GM18507 (cell line): ENCODE data around the gene DNAI2.

Experiments used
- DNase-seq: peaks from one replicate; pipeline ENCODE4 v3.0.0; 2011; ENCODE audit warnings: low read depth; ENCODE audit not compliant: insufficient read length; ENCODE audit errors: extremely low spot score
- FAIRE-seq: peaks from 2 replicates; lab custom pipeline; 2011; peaks lifted over from hg19 to GRCh38; lab: Jason Lieb, UNC

DNAI2 gene

DNA sequence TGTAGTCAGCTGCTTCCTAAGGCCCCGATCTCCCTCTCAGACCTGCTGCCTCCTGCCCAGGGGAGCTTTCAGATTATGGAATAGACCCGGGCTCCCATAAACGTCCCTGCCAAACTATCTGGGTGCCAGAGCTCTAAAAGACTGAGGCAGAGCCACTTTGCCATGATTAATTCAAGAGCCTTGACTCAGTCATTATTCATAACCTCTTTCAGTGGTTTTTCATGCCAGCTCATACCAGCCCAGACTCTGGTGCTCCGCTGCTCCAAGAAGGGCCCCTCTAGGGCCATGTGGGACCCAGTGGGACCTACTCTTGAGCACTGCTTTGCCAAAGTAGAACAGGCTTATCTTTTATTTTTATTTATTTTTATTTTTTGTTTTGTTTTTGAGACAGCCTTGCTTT lies 23.9 kb downstream of the DNAI2 start:
- DNase-seq (no peak), FAIRE-seq (no peak)

GRCh38 chr17:74298778-74299177 lies 24.7 kb downstream of the DNAI2 start:
- DNase-seq, result no peak
- FAIRE-seq, result no peak

GRCh38 chr17:74299226-74300009 lies 25.4 kb downstream of the DNAI2 start:
- no peak for FAIRE-seq

DNA sequence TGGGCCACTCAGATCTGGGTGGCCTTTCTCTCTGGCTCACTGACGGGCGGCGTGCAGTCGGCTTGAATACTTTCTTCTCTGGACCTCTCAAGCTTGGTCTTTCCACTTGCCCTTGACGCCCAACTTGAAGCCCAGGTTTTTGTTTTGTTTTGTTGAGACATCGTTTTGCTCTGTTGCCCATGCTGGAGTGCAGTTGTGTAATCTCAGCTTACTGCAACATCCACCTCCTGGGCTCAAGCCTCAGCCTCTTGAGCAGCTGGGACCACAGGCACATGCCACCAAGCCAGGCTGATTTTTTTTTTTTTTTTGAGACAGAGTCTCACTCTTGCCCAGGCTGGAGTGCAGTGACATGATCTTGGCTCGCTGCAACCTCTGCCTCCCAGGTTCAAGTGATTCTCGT lies 29.3 kb downstream of the DNAI2 start:
- DNase-seq (no peak), FAIRE-seq (no peak)

More at GRCh38 chr17:74299226-74300009, 25.4 kb downstream of the DNAI2 start:
- no peak for DNase-seq

DNA sequence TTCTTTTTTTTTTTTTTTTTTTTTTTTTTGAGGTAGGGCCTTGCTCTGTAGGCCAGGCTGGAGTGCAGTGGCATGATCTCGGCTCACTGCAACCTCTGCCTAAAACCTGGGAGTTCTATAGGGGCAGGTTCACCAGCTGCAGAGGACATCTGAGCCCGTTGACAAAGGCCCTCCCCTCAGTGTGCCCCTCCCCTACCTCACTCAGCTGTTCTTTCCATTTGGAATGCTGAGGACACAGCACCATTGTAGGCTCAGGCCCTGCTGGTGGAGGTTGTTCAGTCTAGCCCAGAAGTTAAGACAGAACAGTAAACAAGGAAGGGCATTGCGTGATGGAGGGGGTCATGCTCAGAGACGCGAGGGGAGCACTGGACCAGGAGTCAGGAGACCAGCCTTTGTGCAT lies 30.1 kb downstream of the DNAI2 start:
- DNase-seq (no peak), FAIRE-seq (no peak)

- FAIRE-seq, result no peak
- no peak for DNase-seq
These were observed 32.0 kb downstream of the DNAI2 start for GRCh38 chr17:74305865-74306654.

DNA sequence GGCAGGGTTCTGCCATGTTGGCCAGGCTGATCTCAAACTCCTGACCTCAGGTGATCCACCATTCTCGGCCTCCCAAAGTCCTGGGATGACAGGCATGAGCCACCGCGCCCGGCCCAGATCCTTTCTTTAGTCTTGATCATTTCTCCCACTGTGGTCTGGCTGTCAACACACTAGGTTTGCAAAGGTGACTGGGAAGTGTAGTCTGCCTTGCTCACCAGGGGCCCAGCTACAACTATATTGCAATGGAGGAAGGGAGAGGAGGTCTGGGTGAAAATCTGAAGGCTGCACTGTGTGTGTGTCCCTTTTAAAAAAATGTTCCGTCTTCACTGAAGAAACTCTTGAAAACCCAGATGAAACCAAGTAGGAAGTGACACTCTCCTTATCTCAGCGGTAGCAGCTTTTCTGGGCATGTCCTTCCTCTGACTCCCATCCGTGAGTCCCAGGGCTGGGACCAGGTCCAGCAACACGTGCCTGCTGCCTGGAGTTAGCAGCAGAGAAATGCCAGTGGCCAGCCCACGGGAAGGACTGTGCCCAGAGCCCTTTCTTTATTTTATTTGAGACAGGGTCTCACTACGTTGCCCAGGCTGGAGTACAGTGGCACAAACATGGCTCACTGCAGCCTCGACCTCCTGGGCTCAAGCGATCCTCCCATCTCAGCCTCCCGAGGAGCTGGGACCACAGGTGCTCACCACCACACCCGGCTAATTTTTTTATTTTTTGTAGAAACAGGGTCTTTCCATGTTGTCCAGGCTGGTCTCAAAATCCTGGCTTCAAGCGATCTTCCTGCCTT lies 34.1 kb downstream of the DNAI2 start:
- DNase-seq (no peak), FAIRE-seq (no peak)

- DNase-seq (no peak), FAIRE-seq (no peak)
These were observed 35.9 kb downstream of the DNAI2 start for GRCh38 chr17:74309902-74310301.

DNA sequence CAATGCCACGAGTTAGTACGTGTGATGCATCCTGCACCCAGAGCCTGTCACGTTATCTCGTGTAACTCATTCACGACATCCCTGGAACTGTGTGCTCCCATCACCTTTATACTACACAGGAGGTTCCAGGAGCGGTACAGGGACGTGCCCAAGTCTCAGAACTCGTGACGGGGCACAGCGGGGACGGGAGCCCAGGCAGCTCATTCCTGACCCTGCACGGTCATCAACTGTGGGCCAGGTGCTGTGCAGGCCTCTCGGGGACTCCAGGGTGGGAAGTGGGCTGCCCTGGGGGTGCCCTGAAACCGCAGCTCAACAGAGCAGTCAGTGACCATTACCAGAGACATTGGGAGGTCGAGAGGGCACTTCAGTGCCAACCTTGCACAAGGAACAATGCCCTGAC lies 40.8 kb downstream of the DNAI2 start:
- DNase-seq (no peak), FAIRE-seq (no peak)

- FAIRE-seq, result no peak
- no peak for DNase-seq
These were observed 42.2 kb downstream of the DNAI2 start for GRCh38 chr17:74316220-74316619.

GRCh38 chr17:74317071-74317470 lies 43.0 kb downstream of the DNAI2 start:
- FAIRE-seq (no peak), DNase-seq (no peak)

DNA sequence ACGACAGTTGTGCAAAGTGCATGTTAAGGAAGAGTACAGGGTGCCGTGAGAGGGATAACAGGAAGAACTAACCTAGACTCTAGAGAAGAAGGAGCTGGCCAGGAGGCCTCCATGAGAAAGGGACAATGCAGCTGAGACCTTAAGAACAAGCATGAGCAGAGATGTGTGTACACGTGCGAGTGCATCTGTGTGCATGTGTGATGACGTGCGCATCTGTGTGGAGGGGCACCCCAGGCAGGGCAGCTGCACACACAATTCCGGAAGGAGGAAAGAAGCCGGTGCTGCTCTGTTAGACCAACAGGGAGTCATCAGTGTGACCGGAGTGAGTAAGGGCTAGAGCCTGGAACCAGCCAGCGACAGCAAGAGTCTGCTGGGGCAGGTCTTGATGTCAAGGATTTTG lies 44.4 kb downstream of the DNAI2 start:
- no peak for FAIRE-seq
- no peak for DNase-seq

DNA sequence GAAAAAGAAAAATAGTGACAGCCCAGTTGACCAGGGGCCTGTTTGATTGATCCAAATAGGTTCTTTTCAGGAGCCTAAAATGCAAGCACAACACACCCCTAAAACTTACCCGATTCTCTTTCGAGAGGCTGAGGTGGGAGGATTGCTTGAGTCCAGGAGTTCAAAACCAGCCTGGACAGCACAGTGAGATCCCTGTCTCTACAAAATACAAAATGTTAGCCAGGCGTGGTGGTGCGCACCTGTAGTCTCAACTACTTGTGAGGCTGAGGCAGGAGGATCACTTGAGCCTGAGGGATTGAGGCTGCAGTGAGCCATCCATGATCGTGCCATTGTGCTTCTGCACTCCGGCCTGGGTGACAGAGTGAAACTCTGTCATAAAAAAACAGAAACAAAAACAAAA lies 50.5 kb downstream of the DNAI2 start:
- FAIRE-seq (no peak), DNase-seq (no peak)

GRCh38 chr17:74325376-74325742 lies 51.3 kb downstream of the DNAI2 start:
- no peak for DNase-seq
- no peak for FAIRE-seq

GRCh38 chr17:74325743-74326379 lies 51.8 kb downstream of the DNAI2 start, which contains the start of gene KIF19:
Gene KIF19 (plus strand): TSS chr17:74326226. CDS start chr17:74326350, 124 bp downstream.
- no peak for FAIRE-seq
- peak; percentile 35 for DNase-seq

DNA sequence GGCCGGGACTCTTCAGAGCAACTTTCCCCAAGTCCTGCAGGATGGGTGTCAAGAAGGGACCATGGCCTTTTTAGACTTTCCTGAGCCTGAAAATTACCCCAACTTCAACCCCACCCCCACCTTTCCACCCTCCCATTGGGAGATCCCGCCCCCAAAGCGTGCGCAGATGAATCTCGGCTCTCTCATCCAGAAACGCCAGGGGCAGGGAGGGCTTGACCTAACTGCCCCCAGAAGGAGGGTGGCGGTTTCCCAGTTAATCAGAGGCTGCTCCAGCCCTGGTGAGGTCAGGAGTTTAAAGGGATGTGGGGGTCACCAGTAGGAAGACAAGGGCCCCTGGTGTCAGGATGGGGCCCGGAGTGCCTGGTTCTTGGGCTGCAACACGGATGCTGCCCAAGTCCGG lies 52.5 kb downstream of the DNAI2 start:
- no peak for FAIRE-seq
- DNase-seq, result no peak

- FAIRE-seq, result no peak
These were observed 54.5 kb downstream of the DNAI2 start for GRCh38 chr17:74328487-74328886.

DNA sequence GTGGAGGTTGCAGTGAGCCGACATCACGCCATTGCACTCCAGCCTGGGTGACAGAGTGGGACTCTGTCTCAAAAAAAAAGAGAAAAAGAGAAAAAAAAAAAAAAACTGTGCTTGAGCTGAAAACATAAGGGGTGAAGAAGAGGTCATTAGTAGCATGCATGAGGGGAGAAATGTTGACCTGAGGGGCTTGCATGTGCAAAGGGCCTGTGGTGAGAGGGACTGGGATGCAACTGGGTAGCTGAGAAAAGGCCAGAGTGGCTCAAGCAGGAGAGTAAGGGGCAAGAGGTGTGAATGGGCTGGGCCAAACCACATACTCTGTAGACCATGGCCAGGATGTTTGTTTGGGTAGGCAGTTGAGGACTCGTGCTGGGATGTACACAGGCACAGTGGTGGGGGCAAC lies 55.3 kb downstream of the DNAI2 start:
- no peak for DNase-seq
- no peak for FAIRE-seq

More at GRCh38 chr17:74328487-74328886, 54.5 kb downstream of the DNAI2 start:
- no peak for DNase-seq

- no peak for FAIRE-seq
- DNase-seq, result no peak
These were observed 56.4 kb downstream of the DNAI2 start for GRCh38 chr17:74330446-74330845.
